Liver (tissue), 9 donors: ENCODE results near the gene TMEM221. TPM values are rescaled to one million over a fixed set of nuclear protein-coding genes. Genes with fewer than 3 reads are reported as not detected.

Experiments
- DNase-seq: peaks from one replicate; pipeline ENCODE4 v3.0.0-alpha.2; 2017; ENCODE audit warnings: low spot score
- H3K27ac ChIP-seq, 2 donors: one replicate each; pipeline ENCODE4 v1.7.0; 2013; ENCODE audit warnings: inconsistent platforms in 2 of 2, low read length in 2 of 2, control low read depth in 1 of 2, low read depth in 1 of 2, mild to moderate bottlenecking in 1 of 2
- H3K27me3 ChIP-seq, 4 donors: one replicate each; pipeline versions ENCODE4 v1.6.1 to v1.7.0; 2013; ENCODE audit warnings: low read length in 3 of 4, inconsistent platforms in 1 of 4, mild to moderate bottlenecking in 1 of 4, moderate library complexity in 1 of 4; ENCODE audit not compliant: control insufficient read depth in 4 of 4, insufficient read depth in 4 of 4
- H3K36me3 ChIP-seq, 4 donors: one replicate each; pipeline versions ENCODE4 v1.6.1 to v1.7.0; 2013; ENCODE audit warnings: low read length in 3 of 4, mild to moderate bottlenecking in 3 of 4, low read depth in 1 of 4, moderate library complexity in 1 of 4; ENCODE audit not compliant: control insufficient read depth in 4 of 4, insufficient read depth in 3 of 4
- H3K4me1 ChIP-seq, 4 donors: one replicate each; pipeline versions ENCODE4 v1.6.1 to v1.7.0; 2013; ENCODE audit warnings: low read length in 3 of 4, mild to moderate bottlenecking in 3 of 4, moderate library complexity in 1 of 4; ENCODE audit not compliant: control insufficient read depth in 4 of 4, insufficient read depth in 4 of 4
- H3K4me3 ChIP-seq, 3 donors: one replicate each; pipeline versions ENCODE4 v1.6.1 to v1.7.0; 2013; ENCODE audit warnings: low read length in 3 of 3, control low read depth in 1 of 3, low read depth in 1 of 3, mild to moderate bottlenecking in 1 of 3
- H3K9ac ChIP-seq, 2 donors: one replicate each; pipeline ENCODE4 v1.7.0; 2013; ENCODE audit warnings: low read length in 2 of 2, mild to moderate bottlenecking in 2 of 2, moderate library complexity in 2 of 2, control low read depth in 1 of 2, low read depth in 1 of 2
- H3K9me3 ChIP-seq, 4 donors: one replicate each; pipeline versions ENCODE4 v1.6.1 to v1.7.0; 2013; ENCODE audit warnings: low read length in 3 of 4; ENCODE audit not compliant: control insufficient read depth in 4 of 4
- FOXA1 ChIP-seq: IDR thresholded peaks from 2 replicates; pipeline ENCODE4 v1.6.1; 2016; ENCODE audit warnings: antibody characterized with exemption
- HNF4A ChIP-seq, 2 donors: conservative IDR thresholded peaks; 2 replicates each; pipeline ENCODE4 v1.6.1; 2016; ENCODE audit warnings: antibody characterized with exemption in 2 of 2, mild to moderate bottlenecking in 2 of 2
- MAX ChIP-seq: IDR thresholded peaks from 2 replicates; pipeline ENCODE4 v1.6.1; 2016; ENCODE audit warnings: antibody characterized with exemption
- NR2F2 ChIP-seq: IDR thresholded peaks from 2 replicates; pipeline ENCODE4 v1.6.1; 2016; ENCODE audit warnings: antibody characterized with exemption
- REST ChIP-seq: IDR thresholded peaks from 2 replicates; pipeline ENCODE4 v1.6.1; 2016; ENCODE audit warnings: antibody characterized with exemption, mild to moderate bottlenecking
- RXRA ChIP-seq, 2 donors: IDR thresholded peaks; 2 replicates each; pipeline ENCODE4 v1.6.1; 2017 to 2018; ENCODE audit warnings: antibody characterized with exemption in 2 of 2, mild to moderate bottlenecking in 1 of 2
- SP1 ChIP-seq: IDR thresholded peaks from 2 replicates; pipeline ENCODE4 v1.6.1; 2018; ENCODE audit warnings: antibody characterized with exemption, mild to moderate bottlenecking
- TAF1 ChIP-seq: conservative IDR thresholded peaks from 2 replicates; pipeline ENCODE4 v1.6.1; 2016; ENCODE audit warnings: antibody characterized with exemption, mild to moderate bottlenecking
- YY1 ChIP-seq: IDR thresholded peaks from 2 replicates; pipeline ENCODE4 v1.6.1; 2016; ENCODE audit warnings: antibody characterized with exemption, mild to moderate bottlenecking
- WGBS: extraction: QIAGEN DNeasy Blood & Tissue Kit; methylation state at CpG from one replicate; pipeline ENCODE4 v1.1.7; 2013; 5-methylcytosine and 5-hydroxymethylcytosine counted together
- polyA plus RNA-seq, 2 donors: library from polyadenylated mRNA; stranded (reverse) in 1 of 2; unstranded in 1 of 2; fragments of 200-250 nt in 1 of 2; fragments of >200 nt in 1 of 2; fragmentation: Nextera tagmentation in 1 of 2; extraction: Ambion mirVana in 1 of 2; gene quantifications; one replicate each; pipeline versions ENCODE4 v1.2.1 to v1.2.3, GENCODE V29; 2013 to 2015
- total RNA-seq, 2 donors: library from RNA; depleted of rRNA; stranded (reverse); fragments of >200 nt; gene quantifications; one replicate each; pipeline ENCODE4 v1.2.3, GENCODE V29; 2014
- TF ChIP-seq, protein P1 (sequence below): IDR thresholded peaks from 2 replicates; pipeline ENCODE4 v1.6.1; 2016; ENCODE audit warnings: antibody characterized with exemption
- TF ChIP-seq, protein P2 (sequence below): fragments of 150-350 bp; IDR thresholded peaks from 2 replicates; pipeline ENCODE4 v1.5.1; 2017; ENCODE audit warnings: improper control_type of control experiment, low read depth, low read length; ENCODE audit not compliant: missing input control
- TF ChIP-seq, protein P3 (sequence below): IDR thresholded peaks from 2 replicates; pipeline ENCODE4 v1.6.1; 2016; ENCODE audit warnings: antibody characterized with exemption
- donor health status: healthy.
- donor health status: healthy.
- donor health status: healthy.
- donor health status: healthy.
- donor health status: healthy.

The TMEM221 gene
- total and polyA plus RNA-seq, 4 donors = 0.06 to 0.15 (median 0.11) TPM

GRCh38 chr19:17419154-17419620, 29.3 kb downstream of the TMEM221 start:
- no peak for DNase-seq
- 24% methylated on average over 8 of the region's 8 CpGs for WGBS
- H3K9me3 ChIP-seq = no peaks in the 10 kb centered on the region
- H3K27ac ChIP-seq = peak overlapping the region; percentile 77 to 81
- TF ChIP-seq RXRA (IDR thresholded peaks at IDR 0.05) = no peak
- TF ChIP-seq HNF4A (conservative IDR thresholded peaks at IDR 0.05) = no peak
- no peak for TF ChIP-seq REST
- no peak for TF ChIP-seq FOXA1
- TF ChIP-seq NR2F2 = no peak
- TF ChIP-seq, protein P1, sequence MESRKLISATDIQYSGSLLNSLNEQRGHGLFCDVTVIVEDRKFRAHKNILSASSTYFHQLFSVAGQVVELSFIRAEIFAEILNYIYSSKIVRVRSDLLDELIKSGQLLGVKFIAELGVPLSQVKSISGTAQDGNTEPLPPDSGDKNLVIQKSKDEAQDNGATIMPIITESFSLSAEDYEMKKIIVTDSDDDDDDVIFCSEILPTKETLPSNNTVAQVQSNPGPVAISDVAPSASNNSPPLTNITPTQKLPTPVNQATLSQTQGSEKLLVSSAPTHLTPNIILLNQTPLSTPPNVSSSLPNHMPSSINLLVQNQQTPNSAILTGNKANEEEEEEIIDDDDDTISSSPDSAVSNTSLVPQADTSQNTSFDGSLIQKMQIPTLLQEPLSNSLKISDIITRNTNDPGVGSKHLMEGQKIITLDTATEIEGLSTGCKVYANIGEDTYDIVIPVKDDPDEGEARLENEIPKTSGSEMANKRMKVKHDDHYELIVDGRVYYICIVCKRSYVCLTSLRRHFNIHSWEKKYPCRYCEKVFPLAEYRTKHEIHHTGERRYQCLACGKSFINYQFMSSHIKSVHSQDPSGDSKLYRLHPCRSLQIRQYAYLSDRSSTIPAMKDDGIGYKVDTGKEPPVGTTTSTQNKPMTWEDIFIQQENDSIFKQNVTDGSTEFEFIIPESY = no peak
- TF ChIP-seq MAX = no peak
- no peak for TF ChIP-seq YY1
- H3K36me3 ChIP-seq = peaks cover 2 to 10% (median 6%) of the 10 kb centered on the region in 4 donors
- peaks cover 0 to 13% (median 8%) of the 10 kb centered on the region in 4 donors for H3K4me1 ChIP-seq
- H3K27me3 ChIP-seq = no peaks in the 10 kb centered on the region
- peak overlapping the region; percentile 20 to 24 for H3K9ac ChIP-seq
- H3K4me3 ChIP-seq = peak overlapping the region; percentile 44 to 55 (median 44)

DNA sequence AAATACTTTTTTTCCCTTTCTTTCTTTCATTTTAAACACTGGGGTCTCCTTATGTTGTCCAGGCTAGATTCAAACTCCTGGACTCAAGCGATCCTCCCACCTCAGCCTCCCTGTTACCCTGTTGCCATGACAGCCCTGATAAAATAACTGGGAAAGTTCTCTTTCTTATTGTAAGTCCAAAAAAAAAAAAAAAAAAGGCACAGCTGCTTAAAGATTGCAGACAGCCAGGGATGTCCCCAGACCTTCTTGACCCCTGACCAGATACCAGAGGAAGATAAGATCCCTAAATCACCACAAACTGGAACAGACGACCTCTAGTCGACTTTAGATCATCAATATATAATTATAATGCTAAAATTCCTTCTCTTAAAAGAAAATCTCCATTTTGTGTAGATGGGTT, 29.8 kb downstream of the TMEM221 start:
- TF ChIP-seq MAX (no peak), FOXA1 (no peak), SP1 (no peak), REST (no peak), TAF1 (no peak), RXRA (IDR thresholded peaks at IDR 0.05) (no peak)
- TF ChIP-seq, protein P2, sequence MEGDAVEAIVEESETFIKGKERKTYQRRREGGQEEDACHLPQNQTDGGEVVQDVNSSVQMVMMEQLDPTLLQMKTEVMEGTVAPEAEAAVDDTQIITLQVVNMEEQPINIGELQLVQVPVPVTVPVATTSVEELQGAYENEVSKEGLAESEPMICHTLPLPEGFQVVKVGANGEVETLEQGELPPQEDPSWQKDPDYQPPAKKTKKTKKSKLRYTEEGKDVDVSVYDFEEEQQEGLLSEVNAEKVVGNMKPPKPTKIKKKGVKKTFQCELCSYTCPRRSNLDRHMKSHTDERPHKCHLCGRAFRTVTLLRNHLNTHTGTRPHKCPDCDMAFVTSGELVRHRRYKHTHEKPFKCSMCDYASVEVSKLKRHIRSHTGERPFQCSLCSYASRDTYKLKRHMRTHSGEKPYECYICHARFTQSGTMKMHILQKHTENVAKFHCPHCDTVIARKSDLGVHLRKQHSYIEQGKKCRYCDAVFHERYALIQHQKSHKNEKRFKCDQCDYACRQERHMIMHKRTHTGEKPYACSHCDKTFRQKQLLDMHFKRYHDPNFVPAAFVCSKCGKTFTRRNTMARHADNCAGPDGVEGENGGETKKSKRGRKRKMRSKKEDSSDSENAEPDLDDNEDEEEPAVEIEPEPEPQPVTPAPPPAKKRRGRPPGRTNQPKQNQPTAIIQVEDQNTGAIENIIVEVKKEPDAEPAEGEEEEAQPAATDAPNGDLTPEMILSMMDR = no peak
- TF ChIP-seq, protein P3, sequence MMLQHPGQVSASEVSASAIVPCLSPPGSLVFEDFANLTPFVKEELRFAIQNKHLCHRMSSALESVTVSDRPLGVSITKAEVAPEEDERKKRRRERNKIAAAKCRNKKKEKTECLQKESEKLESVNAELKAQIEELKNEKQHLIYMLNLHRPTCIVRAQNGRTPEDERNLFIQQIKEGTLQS = no peak
- Histone ChIP-seq H3K9ac (no peak overlapping the region), H3K4me3 (peak overlapping the region in 2 of 3 donors; percentile 44)

More for the DNA sequence above, 29.8 kb downstream of the TMEM221 start:
- 63% methylated on average over 3 of the region's 3 CpGs for WGBS
- H3K27ac ChIP-seq = peak overlapping the region in 1 of 2 donors; percentile 77
- peaks cover 0 to 13% (median 8%) of the 10 kb centered on the region in 4 donors for H3K4me1 ChIP-seq
- no peaks in the 10 kb centered on the region for H3K27me3 ChIP-seq
- no peaks in the 10 kb centered on the region for H3K9me3 ChIP-seq
- H3K36me3 ChIP-seq = peaks cover 2 to 12% (median 6%) of the 10 kb centered on the region in 4 donors
- DNase-seq = no peak
